HepG2 (cell line): Measurements from ENCODE around the gene TSTD1. TPM values are rescaled to one million over a fixed set of nuclear protein-coding genes. Genes with fewer than 3 reads are reported as not detected.

ENCODE experiments used
- HIC2 ChIP-seq: sonication (generic); formaldehyde crosslinking; IDR thresholded peaks from 2 replicates; pipeline ENCODE4 v1.9.0; 2022; ENCODE audit warnings: low read depth, missing genetic modification reagents
- HNF1A ChIP-seq, 2 experiments: sonication (generic) in 1 of 2; formaldehyde crosslinking in 1 of 2; IDR thresholded peaks; 2 replicates each; pipeline versions ENCODE4 v1.4.0 to v1.6.1; 2016 to 2020; ENCODE audit warnings: borderline replicate concordance in 1 of 2, low read depth in 1 of 2, mild to moderate bottlenecking in 1 of 2, missing genetic modification reagents in 1 of 2
- MTF2 ChIP-seq: sonication (generic); formaldehyde crosslinking; IDR thresholded peaks from 2 replicates; pipeline ENCODE4 v1.5.0; 2020; ENCODE audit warnings: missing genetic modification reagents, borderline replicate concordance
- PBX2 ChIP-seq: IDR thresholded peaks from 2 replicates; pipeline ENCODE4 v1.6.1; 2016; ENCODE audit warnings: control low read depth
- PRDM4 ChIP-seq: sonication (generic); formaldehyde crosslinking; IDR thresholded peaks from 2 replicates; pipeline ENCODE4 v1.9.0; 2021; ENCODE audit warnings: missing genetic modification reagents, borderline replicate concordance
- SRY ChIP-seq: sonication (generic); formaldehyde crosslinking; IDR thresholded peaks from 2 replicates; pipeline ENCODE4 v1.8.0; 2022; ENCODE audit warnings: mild to moderate bottlenecking, missing genetic modification reagents
- ZNF296 ChIP-seq: sonication (generic); formaldehyde crosslinking; conservative IDR thresholded peaks from 2 replicates; pipeline ENCODE4 v1.5.0; 2020; ENCODE audit warnings: mild to moderate bottlenecking, missing genetic modification reagents
- ZNF362 ChIP-seq: sonication (generic); formaldehyde crosslinking; IDR thresholded peaks from 2 replicates; pipeline ENCODE4 v1.4.0; 2020; ENCODE audit warnings: missing genetic modification reagents, mild to moderate bottlenecking, borderline replicate concordance
- ZNF616 ChIP-seq: sonication (generic); formaldehyde crosslinking; IDR thresholded peaks from 2 replicates; pipeline ENCODE4 v1.5.0; 2020; ENCODE audit warnings: low read depth, mild to moderate bottlenecking, missing genetic modification reagents
- ZNF839 ChIP-seq: sonication (generic); formaldehyde crosslinking; IDR thresholded peaks from 2 replicates; pipeline ENCODE4 v1.4.0; 2020; ENCODE audit warnings: missing genetic modification reagents, mild to moderate bottlenecking, borderline replicate concordance
- polyA plus RNA-seq, 8 experiments: library from polyadenylated mRNA; depleted of rRNA in 3 of 8; stranded (reverse) in 7 of 8; unstranded in 1 of 8; fragments of >200 nt; fragmentation: Illumina TruSeq in 4 of 8; extraction: Trizol in 4 of 8; gene quantifications; 2 replicates each; pipeline versions ENCODE4 v1.2.1 to v1.2.3, GENCODE V29; 2011 to 2016; ENCODE audit warnings: low read depth in 4 of 8, missing spikeins in 1 of 8, mixed read lengths in 1 of 8; ENCODE audit not compliant: insufficient read depth in 1 of 8
- total RNA-seq, 5 experiments: library from RNA; depleted of rRNA; stranded (reverse); fragments of >200 nt; fragmentation: Illumina TruSeq; extraction: Trizol; gene quantifications; 2 replicates each; pipeline ENCODE4 v1.2.3, GENCODE V29; 2016; ENCODE audit warnings: low read depth in 1 of 5

Gene TSTD1
- total and polyA plus RNA-seq, 2 of the 13 experiments (the other 11 are each of a cell fraction or from before 2014, with no cell fraction given): 0.15 to 0.31 TPM

GRCh38 chr1:161072751-161073449 lies 34.1 kb upstream of the TSTD1 start (continued):
- TF ChIP-seq HNF1A (IDR thresholded peaks at IDR 0.05; ENCODE audit: low read depth): no peak
- TF ChIP-seq HNF1A (CRISPR knock-in tag; IDR thresholded peaks at IDR 0.05; ENCODE audit: borderline replicate concordance): no peak
- no peak for TF ChIP-seq ZNF362 (CRISPR knock-in tag)
- no peak for TF ChIP-seq HIC2 (CRISPR knock-in tag)
- TF ChIP-seq PRDM4 (CRISPR knock-in tag): no peak
- TF ChIP-seq MTF2 (CRISPR knock-in tag): no peak
- TF ChIP-seq SRY (CRISPR knock-in tag): no peak
- TF ChIP-seq ZNF296 (CRISPR knock-in tag): peak; percentile 24; the same call in 1 of the 2 replicates
- TF ChIP-seq ZNF616: no peak
- TF ChIP-seq ZNF839 (CRISPR knock-in tag): no peak
- TF ChIP-seq PBX2 (CRISPR knock-in tag): no peak
